ENCODE results near the gene ASCL2.

Gene ASCL2

GRCh38 chr11:2307501-2308331 is 37.3 kb upstream of the ASCL2 start:
- no peak for DNase-seq

- DNase-seq: no peak
Observed at GRCh38 chr11:2306877-2307500, 36.6 kb upstream of the ASCL2 start.

- DNase-seq: no peak
Observed at GRCh38 chr11:2306452-2306823, 36.0 kb upstream of the ASCL2 start.

GRCh38 chr11:2305788-2306451 is 35.5 kb upstream of the ASCL2 start:
- no peak for DNase-seq

GRCh38 chr11:2305140-2305778 is 34.9 kb upstream of the ASCL2 start:
- DNase-seq: peak; percentile 83

GRCh38 chr11:2304506-2305139 is 34.2 kb upstream of the ASCL2 start:
- DNase-seq: no peak

GRCh38 chr11:2303627-2304505 is 33.5 kb upstream of the ASCL2 start:
- no peak for DNase-seq

- no peak for DNase-seq
Observed at GRCh38 chr11:2302896-2303626, 32.7 kb upstream of the ASCL2 start.

GRCh38 chr11:2302306-2302895 is 32.0 kb upstream of the ASCL2 start:
- no peak for DNase-seq

- peak; percentile 82 for DNase-seq
Observed at GRCh38 chr11:2301631-2302305, 31.4 kb upstream of the ASCL2 start, which contains the start of the genes C11orf21 and TSPAN32. Gene C11orf21, minus strand, starts transcription at chr11:2301918. Its CDS starts 110 bp downstream, at chr11:2301808. Gene TSPAN32, plus strand, starts transcription at chr11:2302013. Its CDS starts 137 bp downstream, at chr11:2302150.

GRCh38 chr11:2300936-2301630 is 30.7 kb upstream of the ASCL2 start:
- DNase-seq: no peak

GRCh38 chr11:2300290-2300935 is 30.0 kb upstream of the ASCL2 start:
- DNase-seq: no peak

- no peak for DNase-seq
Observed at GRCh38 chr11:2299773-2300172, 29.4 kb upstream of the ASCL2 start.

- no peak for DNase-seq
Observed at GRCh38 chr11:2298795-2299761, 28.7 kb upstream of the ASCL2 start.

GRCh38 chr11:2298131-2298794 is 27.9 kb upstream of the ASCL2 start:
- DNase-seq: no peak

- DNase-seq: no peak
Observed at GRCh38 chr11:2297623-2298030, 27.2 kb upstream of the ASCL2 start.
